Measurements from ENCODE around the gene LRRC26. TPM values are rescaled to one million over a fixed set of nuclear protein-coding genes. Genes with fewer than 3 reads are reported as not detected.
A peak's percentile ranks its signal among the peaks of the same experiment; 100 is the strongest.

The LRRC26 gene
- total and polyA plus RNA-seq, 2 of the 13 experiments (the other 11 are each of a cell fraction or from before 2014, with no cell fraction given) = not detected

GRCh38 chr9:137200311-137201204, 30.7 kb upstream of the LRRC26 start, which contains the start of gene TPRN (continued):
- TF ChIP-seq E2F2 (CRISPR knock-in tag; IDR thresholded peaks at IDR 0.05; ENCODE audit: borderline replicate concordance) (0 out of 2 replicates have a peak, but pooled peaks have one; percentile 38), NCOR1 (IDR thresholded peaks at IDR 0.05; ENCODE audit: borderline replicate concordance, low read length) (peak; percentile 71; the same call in 1 of the 2 replicates), MTA1 (CRISPR knock-in tag; IDR thresholded peaks at IDR 0.05; ENCODE audit: borderline replicate concordance) (peak; percentile 82; the same call in 1 of the 2 replicates), THAP8 (CRISPR knock-in tag; IDR thresholded peaks at IDR 0.05; ENCODE audit: borderline replicate concordance) (no peak), ATF1 (CRISPR knock-in tag; IDR thresholded peaks at IDR 0.05) (no peak), KLF15 (CRISPR knock-in tag; IDR thresholded peaks at IDR 0.05; ENCODE audit: borderline replicate concordance) (no peak), ZNF275 (CRISPR knock-in tag; IDR thresholded peaks at IDR 0.05; ENCODE audit: borderline replicate concordance) (no peak), AGO2 (optimal IDR thresholded peaks at IDR 0.05; ENCODE audit: low read depth, low read length) (peak; percentile 94), ZNF512 (CRISPR knock-in tag; IDR thresholded peaks at IDR 0.05) (no peak), HOMEZ (CRISPR knock-in tag; IDR thresholded peaks at IDR 0.05; ENCODE audit: low read depth) (peak; percentile 27; the same call in 1 of the 2 replicates), HOXA9 (CRISPR knock-in tag; IDR thresholded peaks at IDR 0.05; ENCODE audit: borderline replicate concordance) (peak; percentile 52; the same call in 1 of the 2 replicates), ZNF496 (CRISPR knock-in tag; IDR thresholded peaks at IDR 0.05; ENCODE audit: insufficient replicate concordance) (no peak), ZNF710 (CRISPR knock-in tag; IDR thresholded peaks at IDR 0.05; ENCODE audit: borderline replicate concordance) (no peak), ZNF879 (CRISPR knock-in tag; IDR thresholded peaks at IDR 0.05) (peak; percentile 92; the same call in 1 of the 2 replicates), CSRNP2 (CRISPR knock-in tag; conservative IDR thresholded peaks at IDR 0.05; ENCODE audit: low read depth) (no peak)

Measured in HepG2 (cell line).